A673 (cell line): Measurements from ENCODE around the gene PLAC1.

Experiments used
- EZH2 ChIP-seq: fragments of 200-600 bp; sonication (generic); IDR thresholded peaks from 2 replicates; pipeline ENCODE4 v1.6.1; 2017; ENCODE audit warnings: borderline replicate concordance, low read depth, mild to moderate bottlenecking, mixed read lengths, antibody characterized with exemption, low read length; ENCODE audit not compliant: poor library complexity, severe bottlenecking
- TF ChIP-seq, protein P1 (sequence below): fragments of 300-800, 200-600 bp; sonication (generic); conservative IDR thresholded peaks from 2 replicates; pipeline ENCODE4 v1.5.1; 2017; ENCODE audit warnings: low read depth, mild to moderate bottlenecking, antibody characterized with exemption, low read length, moderate library complexity, mixed read lengths

DNA sequence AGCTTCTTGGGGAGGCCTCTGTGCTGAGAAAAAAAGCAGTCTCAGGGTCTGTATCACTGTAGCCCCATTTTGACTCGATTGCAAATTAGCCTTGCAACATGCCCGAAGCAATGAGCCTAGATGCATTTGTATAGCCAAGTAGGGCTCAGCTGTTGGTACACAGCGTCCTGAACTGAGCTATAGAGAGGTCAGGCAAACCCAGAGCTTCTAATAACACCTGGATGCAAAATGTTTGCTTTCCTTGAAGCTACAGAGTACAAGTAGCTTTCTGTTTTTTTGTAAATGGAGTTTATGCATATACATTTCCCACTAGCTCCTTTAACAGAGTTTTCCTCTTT lies 87.8 kb downstream of the PLAC1 start:
- no peak for TF ChIP-seq EZH2
- TF ChIP-seq, protein P1, sequence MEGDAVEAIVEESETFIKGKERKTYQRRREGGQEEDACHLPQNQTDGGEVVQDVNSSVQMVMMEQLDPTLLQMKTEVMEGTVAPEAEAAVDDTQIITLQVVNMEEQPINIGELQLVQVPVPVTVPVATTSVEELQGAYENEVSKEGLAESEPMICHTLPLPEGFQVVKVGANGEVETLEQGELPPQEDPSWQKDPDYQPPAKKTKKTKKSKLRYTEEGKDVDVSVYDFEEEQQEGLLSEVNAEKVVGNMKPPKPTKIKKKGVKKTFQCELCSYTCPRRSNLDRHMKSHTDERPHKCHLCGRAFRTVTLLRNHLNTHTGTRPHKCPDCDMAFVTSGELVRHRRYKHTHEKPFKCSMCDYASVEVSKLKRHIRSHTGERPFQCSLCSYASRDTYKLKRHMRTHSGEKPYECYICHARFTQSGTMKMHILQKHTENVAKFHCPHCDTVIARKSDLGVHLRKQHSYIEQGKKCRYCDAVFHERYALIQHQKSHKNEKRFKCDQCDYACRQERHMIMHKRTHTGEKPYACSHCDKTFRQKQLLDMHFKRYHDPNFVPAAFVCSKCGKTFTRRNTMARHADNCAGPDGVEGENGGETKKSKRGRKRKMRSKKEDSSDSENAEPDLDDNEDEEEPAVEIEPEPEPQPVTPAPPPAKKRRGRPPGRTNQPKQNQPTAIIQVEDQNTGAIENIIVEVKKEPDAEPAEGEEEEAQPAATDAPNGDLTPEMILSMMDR, result no peak
